HG03378 (cell line): ENCODE data around the gene ACTR1B.
"Not testable (repeated sequence)": the region's sequence is repeated elsewhere in the genome, so short reads cannot be mapped to it uniquely, and the experiment has no call there.

Source experiments
- ATAC-seq: cut with Tn5 transposase; IDR thresholded peaks from one replicate; pipeline ENCODE4 v1.9.1; 2021; ENCODE audit warnings: mild to moderate bottlenecking, moderate library complexity; ENCODE audit not compliant: unreplicated experiment

Gene ACTR1B

DNA sequence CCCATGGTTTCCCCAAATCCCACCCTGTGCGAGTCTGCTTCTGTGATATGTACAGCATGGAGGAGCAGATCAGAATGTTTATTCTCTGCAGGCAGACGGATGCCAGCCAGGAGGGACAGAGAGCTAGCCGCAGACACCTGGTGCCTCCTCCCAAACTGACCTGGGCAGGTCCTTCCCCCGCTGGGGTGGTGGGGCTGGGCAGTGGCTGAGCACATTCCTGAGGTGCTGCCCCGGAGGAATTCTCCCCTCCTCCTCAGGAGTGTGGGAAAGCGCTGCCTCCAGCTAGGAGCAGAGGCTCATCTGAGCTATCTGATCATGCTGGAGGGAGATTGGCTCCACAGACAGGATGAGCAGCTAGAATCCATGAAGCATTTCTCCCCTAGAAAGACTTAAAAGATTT is 27.3 kb upstream of the ACTR1B start:
- no peak for ATAC-seq

DNA sequence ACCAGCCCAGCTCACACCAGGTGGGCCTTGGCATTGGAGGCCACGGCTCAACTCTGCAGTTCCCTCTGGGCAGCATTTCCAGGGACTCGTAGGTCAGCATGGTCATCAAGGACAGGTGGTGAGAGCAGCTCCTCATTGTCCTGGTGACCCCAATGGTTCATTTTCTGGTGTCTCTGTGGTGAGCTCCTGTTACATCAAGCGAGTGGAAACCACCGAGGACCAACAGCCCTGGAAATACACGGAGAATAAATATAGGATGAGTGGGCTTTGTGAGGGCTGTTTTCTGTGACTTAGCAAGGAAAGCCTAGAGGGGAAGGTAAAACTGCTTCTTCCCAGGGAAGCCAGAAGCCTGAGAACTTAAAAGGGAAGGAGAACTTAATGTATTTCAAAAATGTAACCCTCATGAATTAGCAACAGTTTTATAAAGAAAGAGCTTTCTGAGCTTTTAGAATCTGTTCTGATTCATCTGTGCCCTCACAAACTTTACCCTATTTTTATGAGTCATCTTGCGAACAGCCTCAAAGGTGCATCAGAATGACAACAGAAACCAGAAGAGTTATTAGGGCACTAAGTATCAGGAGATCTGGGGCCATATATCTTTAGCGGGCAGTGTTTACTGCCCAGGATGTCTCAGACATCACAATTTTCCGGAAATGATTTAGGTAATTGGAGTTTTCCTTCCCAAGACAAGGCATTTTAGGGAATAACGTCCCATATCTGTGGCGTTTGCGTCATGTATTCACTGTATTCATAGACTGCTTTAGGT is 24.4 kb upstream of the ACTR1B start:
- ATAC-seq = peak; percentile 47

GRCh38 chr2:97687235-97687634 is 23.4 kb upstream of the ACTR1B start:
- ATAC-seq = not testable (repeated sequence)

GRCh38 chr2:97678298-97678697 is 14.5 kb upstream of the ACTR1B start:
- ATAC-seq = no peak

DNA sequence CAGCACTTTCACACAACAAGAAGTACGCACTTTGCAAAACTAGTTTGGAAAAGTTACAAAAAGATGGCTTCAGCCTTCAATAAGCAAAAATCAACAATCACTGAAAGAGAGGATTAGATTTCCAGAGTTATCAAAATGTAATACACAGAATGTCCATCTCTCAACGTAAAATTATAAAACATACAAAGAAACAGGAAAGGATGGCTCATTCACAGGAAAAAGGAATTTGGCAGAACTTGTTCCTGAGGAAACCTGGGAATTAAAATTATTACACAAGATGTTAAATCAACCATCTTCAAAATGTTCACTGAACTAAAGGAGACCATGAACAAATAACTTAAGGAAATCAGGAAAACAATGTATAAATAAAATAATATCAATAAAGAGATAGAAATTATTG is 13.6 kb upstream of the ACTR1B start:
- ATAC-seq = no peak

- ATAC-seq = no peak
Measured at GRCh38 chr2:97676620-97677019, 12.8 kb upstream of the ACTR1B start.

DNA sequence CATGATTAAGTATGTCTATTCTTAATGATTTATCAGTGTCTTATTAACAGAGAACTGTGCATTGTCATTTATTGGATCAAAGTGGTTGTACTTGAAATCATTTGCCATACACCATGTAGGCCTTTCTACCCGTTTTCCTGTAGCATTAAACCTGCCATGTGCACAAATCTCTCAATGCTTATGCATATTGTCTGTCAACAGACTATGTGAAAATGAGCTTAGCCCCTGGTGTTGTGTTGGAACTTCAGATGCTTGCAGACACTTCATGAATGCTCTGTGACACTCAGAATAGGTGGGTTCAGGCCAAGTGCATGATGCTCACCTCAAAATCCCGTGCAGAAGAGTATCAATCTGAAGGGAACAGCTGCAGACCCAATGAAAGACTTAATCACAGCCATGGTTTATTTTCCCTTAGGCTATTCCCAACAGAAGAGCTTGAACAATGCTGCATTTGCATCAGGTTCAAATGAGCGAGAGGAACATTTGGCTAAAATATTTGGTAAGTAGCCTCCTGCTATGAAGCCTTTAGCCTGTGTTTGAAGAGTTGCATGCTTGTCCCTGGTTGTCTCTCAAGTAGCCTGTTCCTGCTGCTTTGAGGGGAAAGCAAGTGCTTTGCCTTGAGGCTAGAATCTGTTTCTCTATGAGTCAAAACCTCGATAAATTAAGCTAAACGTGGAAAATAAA is 11.7 kb upstream of the ACTR1B start:
- ATAC-seq = no peak

DNA sequence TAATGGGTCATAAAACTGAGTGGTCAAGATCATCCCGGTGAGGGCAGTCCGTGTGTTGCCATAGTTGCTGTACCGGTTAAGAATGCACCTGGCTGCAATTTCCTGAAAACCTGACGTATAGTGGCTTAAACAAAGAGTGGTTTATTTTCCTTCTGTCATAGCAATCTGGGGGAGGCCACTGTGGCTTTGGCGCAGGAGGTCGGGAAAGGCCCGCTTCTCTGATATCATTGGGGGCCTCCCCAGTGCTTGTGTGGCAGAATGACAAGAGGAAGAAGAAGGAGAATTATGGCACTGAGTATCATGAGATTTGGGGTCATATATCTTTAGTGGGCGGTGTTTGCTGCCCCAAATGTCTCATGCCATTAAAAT is 10.1 kb upstream of the ACTR1B start:
- no peak for ATAC-seq

DNA sequence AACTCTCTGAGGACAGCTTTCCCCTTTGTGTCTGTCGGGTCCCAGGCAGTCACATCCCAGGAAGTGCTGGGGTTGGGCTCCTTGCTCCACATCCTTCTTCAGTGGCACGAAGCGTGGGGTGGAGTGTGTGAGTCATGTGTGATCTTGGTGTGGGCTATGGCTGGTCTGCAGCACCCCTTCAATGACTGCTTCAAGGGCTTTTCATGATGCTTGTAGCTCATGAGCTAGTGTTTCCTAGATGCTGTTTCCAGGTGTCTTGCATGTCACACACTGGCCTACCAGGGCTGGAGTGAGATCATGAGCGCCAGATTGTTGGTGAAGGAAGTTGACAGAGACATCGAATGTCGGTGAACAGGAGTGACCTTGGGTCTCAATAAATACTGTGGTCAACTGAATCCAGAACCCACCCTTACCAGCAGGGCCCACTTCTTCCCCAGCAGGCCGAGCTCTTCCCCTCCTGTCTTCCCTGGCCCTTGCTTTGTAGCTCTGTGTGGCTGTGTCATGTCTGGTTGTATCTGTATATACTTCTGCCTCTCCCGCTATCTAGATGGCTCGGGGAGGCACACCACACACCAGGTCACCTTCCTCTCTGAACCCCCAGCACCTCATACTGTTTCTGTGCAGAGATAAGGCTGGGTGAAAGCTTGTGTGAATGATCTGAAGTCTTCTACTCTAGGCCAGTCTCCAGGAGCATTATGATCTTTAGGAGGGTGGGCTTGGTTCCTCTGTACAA is 9.5 kb upstream of the ACTR1B start:
- ATAC-seq = no peak

DNA sequence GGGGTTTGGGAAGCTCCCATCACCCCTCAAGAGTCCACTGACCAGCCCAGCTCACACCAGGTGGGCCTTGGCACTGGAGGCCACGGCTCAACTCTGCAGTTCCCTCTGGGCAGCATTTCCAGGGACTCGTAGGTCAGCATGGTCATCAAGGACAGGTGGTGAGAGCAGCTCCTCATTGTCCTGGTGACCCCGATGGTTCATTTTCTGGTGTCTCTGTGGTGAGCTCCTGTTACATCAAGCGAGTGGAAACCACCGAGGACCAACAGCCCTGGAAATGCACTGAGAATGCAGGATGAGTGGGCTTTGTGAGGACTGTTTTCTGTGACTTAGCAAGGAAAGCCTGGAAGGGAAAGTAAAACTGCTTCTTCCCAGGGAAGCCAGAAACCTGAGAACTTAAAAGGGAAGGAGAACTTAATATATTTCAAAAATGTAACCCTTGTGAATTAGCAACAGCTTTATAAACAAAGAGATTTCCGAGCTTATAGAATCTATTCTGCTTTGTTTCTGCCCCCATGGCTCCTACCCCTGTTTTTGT is 8.8 kb upstream of the ACTR1B start:
- not testable (repeated sequence) for ATAC-seq

GRCh38 chr2:97671526-97671925 is 7.7 kb upstream of the ACTR1B start:
- no peak for ATAC-seq

DNA sequence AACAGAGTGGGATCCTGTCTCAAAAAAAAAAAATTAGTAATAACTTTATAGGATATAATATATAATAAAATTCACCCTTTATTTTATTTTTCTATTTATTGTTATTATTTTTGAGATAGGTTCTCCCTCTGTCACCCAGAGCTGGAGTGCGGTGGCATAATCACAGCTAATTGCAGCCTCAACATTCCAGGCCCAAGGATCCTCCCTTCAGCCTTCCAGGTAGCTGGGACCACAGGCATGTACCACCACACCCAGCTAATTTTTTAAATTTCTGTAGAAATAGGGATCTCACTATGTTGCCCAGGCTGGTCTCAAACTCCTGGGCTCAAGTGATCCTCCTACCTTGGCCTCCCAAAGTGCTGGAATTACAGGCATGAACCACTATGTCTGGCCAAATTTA is 6.6 kb upstream of the ACTR1B start:
- ATAC-seq = no peak

- no peak for ATAC-seq
Measured at GRCh38 chr2:97669448-97669847, 5.6 kb upstream of the ACTR1B start, which contains the start of gene C2orf92. Gene C2orf92, plus strand, starts transcription at chr2:97669713. Its CDS starts 76 bp downstream, at chr2:97669789.

DNA sequence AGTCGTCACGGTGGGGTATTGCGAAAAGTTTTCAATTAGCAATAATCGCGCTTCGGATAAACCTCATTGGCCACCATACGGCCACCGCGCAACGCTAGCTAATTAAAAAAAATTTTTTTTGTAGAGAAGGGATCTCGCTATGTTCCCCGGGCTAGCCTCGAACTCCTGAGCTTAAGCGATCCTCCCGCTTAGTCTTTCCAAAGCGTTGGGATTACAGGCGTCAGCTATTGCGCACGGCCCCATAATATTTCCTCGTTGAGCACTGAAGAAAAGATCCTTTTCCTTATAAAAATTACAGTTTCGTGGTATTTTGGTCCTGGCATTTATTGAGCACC is 759 bp upstream of the ACTR1B start:
- ATAC-seq = no peak

- ATAC-seq = no peak
Measured at GRCh38 chr2:97663626-97663961, 250 bp downstream of the ACTR1B start.

DNA sequence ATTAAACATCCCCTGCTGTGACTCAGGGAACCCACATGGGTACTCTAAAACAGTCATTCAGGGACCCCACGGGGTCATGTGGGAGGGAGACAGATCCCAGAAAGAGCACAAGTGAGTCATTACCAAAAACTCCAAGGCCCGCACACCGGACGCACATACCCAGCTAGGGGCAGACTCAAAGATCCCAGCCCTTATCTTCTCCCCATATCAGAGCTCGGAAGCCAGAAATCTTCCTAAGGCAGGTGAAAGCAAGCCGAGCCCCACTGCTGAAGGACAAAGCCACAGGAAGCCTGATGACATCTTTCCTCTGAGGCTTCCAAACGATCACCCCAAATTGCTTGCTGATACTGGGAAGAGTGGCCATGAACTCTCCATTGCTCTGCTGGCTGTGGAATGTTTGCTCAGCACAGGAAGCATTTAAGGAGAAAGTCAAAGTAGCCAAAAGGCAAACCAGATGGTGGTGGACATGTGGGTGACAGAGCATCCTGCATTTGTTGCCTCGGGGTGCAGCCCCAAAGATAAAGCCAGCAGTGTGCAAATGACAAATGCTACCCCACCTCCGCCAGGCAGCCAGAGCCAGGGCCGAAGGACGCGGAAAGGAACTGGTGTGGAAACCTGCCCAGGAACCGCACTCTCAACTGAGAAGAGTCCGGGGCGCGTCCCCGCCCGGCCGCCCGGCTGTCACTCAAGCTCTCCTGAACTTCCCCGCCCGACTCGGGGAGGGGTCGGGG is 784 bp downstream of the ACTR1B start:
- peak; percentile 22 for ATAC-seq

GRCh38 chr2:97662386-97662894 is 1.4 kb downstream of the ACTR1B start:
- ATAC-seq = no peak

- ATAC-seq = no peak
Measured at GRCh38 chr2:97661927-97662326, 1.9 kb downstream of the ACTR1B start.

GRCh38 chr2:97660775-97661389 is 3.0 kb downstream of the ACTR1B start:
- ATAC-seq = no peak

DNA sequence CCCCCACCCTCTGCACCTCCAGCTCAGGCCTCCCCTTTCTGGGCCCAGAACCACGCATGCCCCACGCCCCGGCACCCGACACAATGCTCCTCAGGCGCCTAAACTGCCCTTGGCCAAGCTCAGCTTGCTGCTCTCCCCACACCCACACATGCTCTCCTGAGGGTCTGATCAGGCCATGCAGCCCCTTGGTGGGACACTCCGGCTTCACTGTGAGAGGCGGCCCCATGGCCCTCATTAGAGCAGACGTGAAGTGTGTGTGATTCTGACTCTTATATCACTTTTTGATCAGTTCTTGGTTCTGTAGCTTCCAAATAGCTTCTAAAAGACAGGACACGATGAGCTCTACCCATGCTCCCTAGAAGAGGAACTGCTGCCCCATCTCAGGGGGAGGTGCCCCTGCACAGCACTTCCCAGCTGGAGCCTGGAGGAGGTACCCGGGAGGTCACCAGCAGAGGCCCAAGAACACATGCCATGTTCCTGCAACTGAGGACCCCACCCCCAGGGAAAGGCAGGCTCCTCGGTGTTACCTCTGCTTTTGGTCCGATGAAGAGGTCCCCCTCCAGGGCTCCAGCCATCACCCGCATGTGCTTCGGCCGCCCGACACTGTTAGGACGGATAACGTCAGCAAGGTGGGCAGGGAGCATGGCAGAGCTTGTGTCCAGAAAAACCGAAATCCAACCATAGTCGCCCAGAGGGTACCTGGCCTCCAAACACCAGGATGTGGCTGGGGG is 3.6 kb downstream of the ACTR1B start:
- no peak for ATAC-seq
